Activated naive CD4-positive, alpha-beta T cell treated with anti-CD3 and anti-CD28 coated beads, Interleukin-2, amount 50 U/mL, for 24 hours (primary cell): ENCODE data around the gene POU2F2.

Experiments
- H3K27ac Mint-ChIP-seq: one replicate; pipeline ENCODE4 v1.8.0; 2021; ENCODE audit warnings: mild to moderate bottlenecking, mixed read lengths
- H3K27me3 Mint-ChIP-seq: one replicate; pipeline ENCODE4 v1.8.0; 2021; ENCODE audit warnings: mixed read lengths
- H3K36me3 Mint-ChIP-seq: one replicate; pipeline ENCODE4 v1.8.0; 2021; ENCODE audit warnings: mixed read lengths
- H3K4me1 Mint-ChIP-seq: one replicate; pipeline ENCODE4 v1.8.0; 2021; ENCODE audit warnings: mixed read lengths
- H3K4me3 Mint-ChIP-seq: one replicate; pipeline ENCODE4 v1.8.0; 2021; ENCODE audit warnings: mild to moderate bottlenecking, mixed read lengths
- H3K9me3 Mint-ChIP-seq: one replicate; pipeline ENCODE4 v1.8.0; 2021; ENCODE audit warnings: mixed read lengths

The POU2F2 gene

GRCh38 chr19:42088471-42089190 lies 43.6 kb downstream of the POU2F2 start:
- Mint-ChIP-seq H3K4me3 (no peak overlapping the region), H3K9me3 (no peaks in the 10 kb centered on the region), H3K27me3 (no peaks in the 10 kb centered on the region), H3K36me3 (peaks cover 8% of the 10 kb centered on the region), H3K27ac (peak overlapping the region; percentile 20), H3K4me1 (peaks cover 36% of the 10 kb centered on the region)

GRCh38 chr19:42086770-42087550 lies 45.3 kb downstream of the POU2F2 start:
- no peaks in the 10 kb centered on the region for H3K9me3 Mint-ChIP-seq
- H3K4me3 Mint-ChIP-seq, result no peak overlapping the region
- H3K27me3 Mint-ChIP-seq, result no peaks in the 10 kb centered on the region
- peaks cover 34% of the 10 kb centered on the region for H3K4me1 Mint-ChIP-seq
- H3K27ac Mint-ChIP-seq, result no peak overlapping the region
- H3K36me3 Mint-ChIP-seq, result peaks cover 5% of the 10 kb centered on the region

DNA sequence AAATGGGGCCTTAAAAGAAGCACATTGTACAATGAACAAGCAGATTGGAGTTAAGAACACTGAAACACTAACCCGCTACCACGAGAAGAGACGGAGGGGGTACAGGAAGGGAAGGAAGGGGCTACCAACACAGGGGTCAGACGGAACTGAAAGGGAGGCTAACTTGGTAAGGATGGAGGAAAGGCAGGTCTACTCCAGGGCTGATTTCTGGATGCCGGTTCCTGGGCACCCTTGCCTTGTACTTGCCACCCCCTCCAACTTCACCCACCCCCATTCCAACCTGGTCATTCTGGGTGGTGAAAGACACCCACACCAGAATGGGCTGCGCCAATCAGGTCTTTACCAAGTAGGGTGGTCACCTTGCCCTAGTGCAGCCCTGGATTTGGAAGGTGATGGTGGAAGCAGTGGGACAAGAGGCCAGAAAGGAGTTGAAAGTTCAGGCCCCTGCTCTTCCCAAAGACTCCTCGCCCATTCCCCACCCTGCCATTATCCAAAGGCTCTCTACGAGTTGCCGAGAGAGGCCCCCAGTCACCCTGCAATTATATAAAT lies 46.0 kb downstream of the POU2F2 start:
- H3K27me3 Mint-ChIP-seq, result no peaks in the 10 kb centered on the region
- H3K27ac Mint-ChIP-seq, result peak overlapping the region; percentile 84
- no peaks in the 10 kb centered on the region for H3K9me3 Mint-ChIP-seq
- peaks cover 41% of the 10 kb centered on the region for H3K4me1 Mint-ChIP-seq
- no peak overlapping the region for H3K4me3 Mint-ChIP-seq
- H3K36me3 Mint-ChIP-seq, result peaks cover 10% of the 10 kb centered on the region

DNA sequence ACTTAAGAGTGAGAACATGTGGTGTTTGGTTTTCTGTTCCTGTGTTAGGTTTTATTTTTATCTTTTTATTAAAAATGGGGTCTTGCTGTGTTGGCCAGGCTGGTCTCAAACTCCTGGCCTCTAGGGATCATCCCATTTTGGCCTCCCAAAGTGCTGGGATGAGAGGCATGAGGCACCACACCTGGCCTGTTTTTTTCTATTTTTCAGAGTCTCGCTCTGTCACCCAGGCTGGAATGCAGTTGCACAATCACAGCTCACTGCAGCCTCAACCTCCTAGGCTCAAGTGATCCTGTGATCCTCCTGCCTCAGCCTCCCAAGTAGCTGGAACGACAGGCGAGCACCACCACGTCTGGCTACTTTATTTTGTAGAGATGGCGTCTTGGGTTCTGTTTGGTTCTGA lies 48.7 kb downstream of the POU2F2 start:
- no peak overlapping the region for H3K27ac Mint-ChIP-seq
- H3K36me3 Mint-ChIP-seq, result peaks cover 6% of the 10 kb centered on the region
- H3K4me1 Mint-ChIP-seq, result peaks cover 18% of the 10 kb centered on the region
- H3K4me3 Mint-ChIP-seq, result no peak overlapping the region
- H3K27me3 Mint-ChIP-seq, result no peaks in the 10 kb centered on the region
- no peaks in the 10 kb centered on the region for H3K9me3 Mint-ChIP-seq

- no peaks in the 10 kb centered on the region for H3K9me3 Mint-ChIP-seq
- peaks cover 6% of the 10 kb centered on the region for H3K36me3 Mint-ChIP-seq
- H3K4me3 Mint-ChIP-seq, result no peak overlapping the region
- no peaks in the 10 kb centered on the region for H3K27me3 Mint-ChIP-seq
- peaks cover 34% of the 10 kb centered on the region for H3K4me1 Mint-ChIP-seq
- H3K27ac Mint-ChIP-seq, result peak overlapping the region; percentile 42
Measured at GRCh38 chr19:42081584-42082203, 50.6 kb downstream of the POU2F2 start.

- H3K9me3 Mint-ChIP-seq, result no peaks in the 10 kb centered on the region
- H3K36me3 Mint-ChIP-seq, result peaks cover 6% of the 10 kb centered on the region
- H3K27ac Mint-ChIP-seq, result no peak overlapping the region
- peaks cover 34% of the 10 kb centered on the region for H3K4me1 Mint-ChIP-seq
- H3K4me3 Mint-ChIP-seq, result no peak overlapping the region
- H3K27me3 Mint-ChIP-seq, result no peaks in the 10 kb centered on the region
Measured at GRCh38 chr19:42080764-42081375, 51.4 kb downstream of the POU2F2 start.

DNA sequence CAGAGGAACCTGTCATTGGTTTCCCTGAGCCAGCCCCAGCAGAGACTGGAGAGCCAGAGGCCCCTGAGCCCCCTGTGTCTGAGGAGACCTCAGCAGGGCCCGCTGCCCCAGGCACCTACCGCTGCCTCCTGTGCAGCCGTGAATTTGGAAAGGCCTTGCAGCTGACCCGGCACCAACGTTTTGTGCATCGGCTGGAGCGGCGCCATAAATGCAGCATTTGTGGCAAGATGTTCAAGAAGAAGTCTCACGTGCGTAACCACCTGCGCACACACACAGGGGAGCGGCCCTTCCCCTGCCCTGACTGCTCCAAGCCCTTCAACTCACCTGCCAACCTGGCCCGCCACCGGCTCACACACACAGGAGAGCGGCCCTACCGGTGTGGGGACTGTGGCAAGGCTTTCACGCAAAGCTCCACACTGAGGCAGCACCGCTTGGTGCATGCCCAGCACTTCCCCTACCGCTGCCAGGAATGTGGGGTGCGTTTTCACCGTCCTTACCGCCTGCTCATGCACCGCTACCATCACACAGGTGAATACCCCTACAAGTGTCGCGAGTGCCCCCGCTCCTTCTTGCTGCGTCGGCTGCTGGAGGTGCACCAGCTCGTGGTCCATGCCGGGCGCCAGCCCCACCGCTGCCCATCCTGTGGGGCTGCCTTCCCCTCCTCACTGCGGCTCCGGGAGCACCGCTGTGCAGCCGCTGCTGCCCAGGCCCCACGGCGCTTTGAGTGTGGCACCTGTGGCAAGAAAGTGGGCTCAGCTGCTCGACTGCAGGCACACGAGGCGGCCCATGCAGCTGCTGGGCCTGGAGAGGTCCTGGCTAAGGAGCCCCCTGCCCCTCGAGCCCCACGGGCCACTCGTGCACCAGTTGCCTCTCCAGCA lies 52.1 kb downstream of the POU2F2 start:
- no peak overlapping the region for H3K4me3 Mint-ChIP-seq
- H3K36me3 Mint-ChIP-seq, result peaks cover 8% of the 10 kb centered on the region

DNA sequence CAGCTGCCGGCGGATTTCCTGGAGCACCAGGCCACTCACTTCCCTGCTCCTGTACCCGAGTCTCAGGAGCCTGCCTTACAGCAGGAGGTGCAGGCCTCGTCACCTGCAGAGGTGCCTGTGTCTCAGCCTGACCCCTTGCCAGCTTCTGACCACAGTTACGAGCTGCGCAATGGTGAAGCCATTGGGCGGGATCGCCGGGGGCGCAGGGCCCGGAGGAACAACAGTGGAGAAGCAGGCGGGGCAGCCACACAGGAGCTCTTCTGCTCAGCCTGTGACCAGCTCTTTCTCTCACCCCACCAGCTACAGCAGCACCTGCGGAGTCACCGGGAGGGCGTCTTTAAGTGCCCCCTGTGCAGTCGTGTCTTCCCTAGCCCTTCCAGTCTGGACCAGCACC lies 53.0 kb downstream of the POU2F2 start:
- H3K27me3 Mint-ChIP-seq, result no peaks in the 10 kb centered on the region
- H3K4me1 Mint-ChIP-seq, result peaks cover 45% of the 10 kb centered on the region
- peaks cover 8% of the 10 kb centered on the region for H3K36me3 Mint-ChIP-seq
- no peaks in the 10 kb centered on the region for H3K9me3 Mint-ChIP-seq
- no peak overlapping the region for H3K4me3 Mint-ChIP-seq
- no peak overlapping the region for H3K27ac Mint-ChIP-seq

More for the DNA sequence above, 52.1 kb downstream of the POU2F2 start:
- no peaks in the 10 kb centered on the region for H3K27me3 Mint-ChIP-seq
- no peaks in the 10 kb centered on the region for H3K9me3 Mint-ChIP-seq
- no peak overlapping the region for H3K27ac Mint-ChIP-seq
- peaks cover 40% of the 10 kb centered on the region for H3K4me1 Mint-ChIP-seq

GRCh38 chr19:42078538-42079275 lies 53.5 kb downstream of the POU2F2 start:
- peak overlapping the region; percentile 14 for H3K27ac Mint-ChIP-seq
- peaks cover 45% of the 10 kb centered on the region for H3K4me1 Mint-ChIP-seq
- H3K9me3 Mint-ChIP-seq, result no peaks in the 10 kb centered on the region

DNA sequence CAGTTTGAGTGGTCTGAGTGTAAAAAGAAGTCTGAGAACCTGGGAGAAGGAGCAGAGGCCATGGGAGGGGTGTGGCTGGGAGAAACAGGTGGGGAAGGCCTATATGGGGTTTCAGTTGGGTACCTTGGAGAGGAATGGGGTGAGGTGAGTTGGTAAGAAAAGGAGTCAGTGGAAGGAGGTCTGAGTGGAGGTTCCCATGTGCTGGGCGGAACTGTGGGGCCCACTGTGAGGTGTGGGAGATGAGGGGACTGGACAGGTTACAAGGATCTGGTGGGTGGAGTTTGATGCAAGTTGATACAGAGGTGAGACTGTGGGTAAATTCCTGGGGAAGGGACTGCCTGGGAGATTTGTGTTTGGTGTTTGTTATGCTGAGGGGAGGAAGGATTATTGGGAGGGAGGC lies 54.2 kb downstream of the POU2F2 start:
- no peaks in the 10 kb centered on the region for H3K9me3 Mint-ChIP-seq
- peak overlapping the region; percentile 96 for H3K4me3 Mint-ChIP-seq
- peaks cover 8% of the 10 kb centered on the region for H3K36me3 Mint-ChIP-seq
- peak overlapping the region; percentile 14 for H3K27ac Mint-ChIP-seq
- H3K4me1 Mint-ChIP-seq, result peaks cover 45% of the 10 kb centered on the region
- H3K27me3 Mint-ChIP-seq, result no peaks in the 10 kb centered on the region

More at GRCh38 chr19:42078538-42079275, 53.5 kb downstream of the POU2F2 start:
- H3K36me3 Mint-ChIP-seq, result peaks cover 8% of the 10 kb centered on the region
- peak overlapping the region; percentile 96 for H3K4me3 Mint-ChIP-seq
- no peaks in the 10 kb centered on the region for H3K27me3 Mint-ChIP-seq

DNA sequence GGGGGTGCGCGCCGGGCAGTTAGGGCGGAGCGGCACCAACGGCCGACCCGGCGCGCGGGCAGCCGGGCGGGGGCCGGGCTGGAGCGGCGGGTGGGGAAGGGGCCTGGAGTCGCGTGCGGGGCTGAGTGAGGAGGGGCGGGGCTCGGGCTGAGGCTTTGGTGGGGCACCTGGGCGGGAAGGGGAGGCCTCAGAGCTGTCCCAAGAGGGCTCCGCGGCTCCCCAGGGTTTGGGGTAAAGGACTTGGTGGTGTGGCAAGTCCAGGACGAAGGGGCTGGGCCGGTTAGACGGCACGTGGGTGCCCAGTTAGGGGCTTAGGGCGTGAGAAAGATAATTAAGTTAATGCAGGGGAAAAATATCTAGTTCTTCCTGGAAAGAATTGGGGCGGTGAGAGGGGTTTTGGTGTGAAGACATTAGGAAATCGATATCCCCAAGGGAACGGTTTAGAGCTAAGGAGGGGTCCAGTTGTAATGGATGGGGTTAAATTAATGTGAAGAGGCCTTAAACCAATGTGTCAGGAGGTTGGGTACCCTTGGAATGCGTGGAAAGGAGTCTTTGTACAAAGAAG lies 55.8 kb downstream of the POU2F2 start:
- Mint-ChIP-seq H3K27ac (peak overlapping the region; percentile 97), H3K9me3 (no peaks in the 10 kb centered on the region), H3K4me1 (peaks cover 38% of the 10 kb centered on the region), H3K36me3 (peaks cover 5% of the 10 kb centered on the region), H3K4me3 (peak overlapping the region; percentile 96), H3K27me3 (no peaks in the 10 kb centered on the region)

DNA sequence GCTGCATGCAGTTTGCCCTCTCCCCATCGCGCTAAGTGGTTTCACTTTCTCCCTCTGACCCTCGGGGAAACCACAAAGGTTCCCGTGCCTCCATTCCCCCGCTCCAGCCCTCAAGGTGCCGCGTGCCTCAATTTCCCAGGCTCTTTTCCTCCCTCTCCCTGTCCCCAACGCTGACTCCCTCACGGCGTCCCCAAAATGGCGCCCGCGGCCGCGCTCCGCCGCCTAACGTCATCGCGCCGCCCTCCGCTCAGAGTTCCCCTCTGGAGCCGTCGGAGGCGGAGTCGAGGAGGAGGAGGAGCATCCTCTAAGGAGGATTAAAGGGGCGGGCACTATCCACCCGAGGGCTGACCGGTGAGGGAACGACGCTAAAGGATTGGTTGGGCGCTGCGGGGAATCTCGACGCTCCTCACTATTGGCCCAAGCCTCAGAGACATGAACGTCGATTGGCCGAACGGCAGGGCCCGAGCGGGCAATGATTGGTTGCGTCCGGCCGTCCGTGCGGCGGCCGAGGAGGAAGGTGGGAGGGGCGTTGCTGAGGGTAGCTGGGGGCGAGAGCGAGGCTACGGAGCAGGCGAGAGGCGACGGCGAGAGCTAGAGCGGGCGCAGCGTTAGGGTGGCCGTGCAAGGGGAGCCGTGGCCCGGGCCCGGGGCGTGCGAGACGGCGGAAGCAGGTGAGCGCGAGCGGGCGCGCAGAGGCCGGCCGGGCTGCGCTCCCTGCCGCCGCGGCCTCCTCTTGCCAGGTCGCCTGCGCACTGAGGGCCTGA lies 56.4 kb downstream of the POU2F2 start, which contains the start of gene ZNF574:
Gene ZNF574, plus strand, starts transcription at position 551 of the 764 bp plus-strand sequence. CDS start 2,441 bp downstream, outside the sequence.
- Mint-ChIP-seq H3K4me3 (peak within 1 kb of the TSS; percentile 96), H3K27ac (peak within 1 kb of the TSS; percentile 100), H3K9me3 (no peaks in the 10 kb centered on the region), H3K4me1 (peaks cover 34% of the 10 kb centered on the region), H3K36me3 (peaks cover 2% of the 10 kb centered on the region), H3K27me3 (no peaks in the 10 kb centered on the region)

GRCh38 chr19:42075364-42075615 lies 57.0 kb downstream of the POU2F2 start:
- Mint-ChIP-seq H3K36me3 (peaks cover 2% of the 10 kb centered on the region), H3K4me3 (peak overlapping the region; percentile 94), H3K27me3 (no peaks in the 10 kb centered on the region), H3K4me1 (peaks cover 34% of the 10 kb centered on the region), H3K9me3 (no peaks in the 10 kb centered on the region), H3K27ac (peak overlapping the region; percentile 100)
